NCI-H1930 (cell line): Measurements from ENCODE around the gene DBN1.

ENCODE experiments used
- DNase-seq, 2 experiments: peaks; one replicate each; lab custom pipeline; 2025; lab: John Stamatoyannopoulos, UW

Gene DBN1

DNA sequence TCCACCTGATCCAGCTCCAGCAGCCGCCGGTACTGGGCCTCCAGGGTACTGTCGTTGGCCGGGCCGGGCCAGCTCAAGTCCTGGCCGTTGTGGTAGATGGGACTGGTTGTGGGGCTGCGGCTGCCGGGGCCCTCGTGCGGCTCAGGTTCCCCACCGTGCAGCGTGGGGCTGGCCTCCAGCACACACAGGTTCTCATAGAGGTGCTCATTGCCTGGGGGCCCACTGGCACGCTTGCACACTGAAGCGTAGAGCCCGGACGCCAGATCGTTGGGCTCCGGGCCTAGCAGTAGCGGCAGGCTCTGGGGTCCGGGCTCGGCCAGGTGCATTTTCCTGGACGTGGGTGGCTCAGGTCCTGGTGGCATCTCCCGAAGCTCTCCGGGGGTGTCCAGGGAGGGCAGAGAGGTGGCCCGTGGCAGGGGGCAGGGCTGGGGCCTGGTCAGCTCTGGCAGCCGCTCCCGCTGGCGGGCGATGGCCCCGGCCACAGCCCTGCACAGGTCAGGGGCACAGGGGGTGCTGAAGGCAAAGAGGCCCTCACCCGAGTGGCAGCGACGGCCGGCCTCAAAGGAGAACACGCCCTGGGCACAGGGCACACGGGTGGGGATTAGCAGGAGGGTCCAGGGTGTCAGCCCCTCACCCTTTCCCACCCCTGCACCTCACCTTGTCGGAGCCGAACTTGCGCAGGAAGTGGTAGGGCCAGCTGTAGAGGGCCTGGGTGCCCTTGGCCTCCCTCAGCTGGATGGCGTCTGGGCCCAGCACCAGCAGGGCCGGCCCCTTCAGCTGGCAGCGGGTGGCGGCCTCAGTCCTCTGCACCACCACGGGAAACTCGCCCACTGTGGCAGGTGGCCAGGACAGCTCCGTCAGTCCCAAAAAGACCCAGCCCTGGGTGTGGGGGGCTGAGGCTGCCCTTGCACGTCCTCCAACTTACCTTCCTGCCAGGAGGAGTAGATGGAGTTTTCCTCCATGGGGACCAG, 30.9 kb upstream of the DBN1 start:
- DNase-seq, result no peak

DNA sequence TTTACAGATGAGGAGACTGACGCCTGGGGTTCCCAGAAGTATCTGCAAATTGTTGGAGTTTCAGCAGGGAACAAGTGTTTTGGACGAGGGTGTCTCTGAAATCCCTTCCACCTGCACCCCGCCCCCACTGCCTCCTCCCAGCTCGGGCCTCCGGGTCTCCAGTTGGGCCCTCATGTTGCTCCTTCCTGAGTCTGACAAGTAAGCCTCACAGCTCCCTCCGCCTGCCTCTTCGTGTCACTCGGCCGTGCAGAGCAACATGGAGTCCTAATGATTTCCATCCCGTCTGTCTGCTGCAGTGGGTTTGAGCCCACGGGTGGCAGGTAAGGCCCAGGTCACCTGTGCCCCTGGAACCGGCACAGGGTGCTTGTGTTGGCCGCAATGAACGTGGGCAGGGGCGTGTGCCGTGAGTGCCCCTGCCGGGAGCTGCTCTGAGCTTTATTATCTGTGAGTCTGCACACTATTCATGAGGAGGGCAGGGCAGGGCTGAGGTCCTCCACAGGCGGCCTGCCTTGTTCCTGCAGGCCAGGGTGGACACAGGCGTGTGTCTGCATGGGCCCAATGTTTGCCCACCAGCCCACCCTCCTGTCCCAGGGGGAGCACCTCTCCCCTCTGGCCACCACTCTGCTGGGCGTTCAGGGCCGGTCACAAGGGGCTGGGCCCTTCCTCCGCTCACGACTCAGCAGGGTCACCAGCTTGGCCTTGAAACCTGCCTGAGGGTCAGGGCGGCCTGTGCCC, 30.1 kb upstream of the DBN1 start:
- DNase-seq, result no peak

DNA sequence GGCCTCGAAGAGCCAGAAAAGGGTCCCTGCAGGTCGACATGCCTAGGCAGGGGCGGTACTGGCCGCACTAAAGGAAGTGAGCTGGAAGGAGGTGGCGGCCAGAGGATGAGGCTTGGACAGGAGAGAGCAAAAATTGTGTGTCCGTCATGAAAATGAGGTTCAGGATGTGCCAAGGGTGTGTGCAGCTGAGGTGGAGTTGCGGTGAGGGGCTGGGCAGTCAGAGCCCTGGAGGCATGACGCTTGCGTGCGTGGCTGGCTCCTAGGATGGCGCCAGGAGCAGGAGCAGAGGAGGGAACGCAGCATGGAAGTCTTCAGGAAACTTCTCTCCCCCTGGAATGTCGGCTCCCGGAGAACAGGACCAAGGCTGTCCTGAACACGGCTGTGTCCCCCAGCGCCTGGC, 29.5 kb upstream of the DBN1 start:
- no peak for DNase-seq

DNA sequence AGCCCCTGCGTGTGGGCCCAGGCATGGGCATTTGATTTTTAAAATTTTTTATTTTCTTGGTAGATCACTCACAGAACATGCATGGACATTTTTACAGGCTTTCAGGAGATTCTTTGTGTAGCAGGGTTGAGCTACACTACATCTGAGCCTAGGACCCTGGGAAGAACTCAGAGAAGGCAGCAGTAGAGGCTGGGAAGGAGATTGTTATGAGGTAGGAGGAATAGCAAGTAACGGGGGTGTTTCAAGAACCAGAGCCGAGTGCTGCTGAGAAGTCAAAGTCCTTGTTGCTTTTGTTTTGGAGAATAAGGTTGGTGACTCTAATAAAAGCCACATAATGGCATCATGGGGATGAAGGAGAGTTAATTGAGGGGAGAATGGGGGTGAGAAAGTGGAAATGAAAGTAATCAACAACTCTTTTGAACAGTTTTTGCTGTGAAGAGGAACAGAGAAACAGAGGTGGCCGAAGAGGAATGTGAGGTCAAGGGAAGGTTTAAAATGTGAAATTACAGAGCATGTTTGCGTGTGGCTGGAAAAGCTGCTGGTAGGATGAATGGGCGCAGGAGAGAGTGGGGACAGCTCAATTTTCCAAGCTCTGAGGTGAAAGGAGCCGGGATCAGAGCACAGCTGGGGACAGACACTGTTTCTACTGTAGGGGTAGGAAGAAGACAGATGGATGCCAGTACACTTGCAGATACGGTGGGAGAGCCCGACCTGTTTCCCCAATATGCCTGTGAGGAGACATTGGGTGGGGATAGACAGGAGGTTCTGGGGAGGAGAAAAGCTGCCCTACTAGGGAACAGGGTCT, 28.6 kb upstream of the DBN1 start:
- DNase-seq, result no peak

DNA sequence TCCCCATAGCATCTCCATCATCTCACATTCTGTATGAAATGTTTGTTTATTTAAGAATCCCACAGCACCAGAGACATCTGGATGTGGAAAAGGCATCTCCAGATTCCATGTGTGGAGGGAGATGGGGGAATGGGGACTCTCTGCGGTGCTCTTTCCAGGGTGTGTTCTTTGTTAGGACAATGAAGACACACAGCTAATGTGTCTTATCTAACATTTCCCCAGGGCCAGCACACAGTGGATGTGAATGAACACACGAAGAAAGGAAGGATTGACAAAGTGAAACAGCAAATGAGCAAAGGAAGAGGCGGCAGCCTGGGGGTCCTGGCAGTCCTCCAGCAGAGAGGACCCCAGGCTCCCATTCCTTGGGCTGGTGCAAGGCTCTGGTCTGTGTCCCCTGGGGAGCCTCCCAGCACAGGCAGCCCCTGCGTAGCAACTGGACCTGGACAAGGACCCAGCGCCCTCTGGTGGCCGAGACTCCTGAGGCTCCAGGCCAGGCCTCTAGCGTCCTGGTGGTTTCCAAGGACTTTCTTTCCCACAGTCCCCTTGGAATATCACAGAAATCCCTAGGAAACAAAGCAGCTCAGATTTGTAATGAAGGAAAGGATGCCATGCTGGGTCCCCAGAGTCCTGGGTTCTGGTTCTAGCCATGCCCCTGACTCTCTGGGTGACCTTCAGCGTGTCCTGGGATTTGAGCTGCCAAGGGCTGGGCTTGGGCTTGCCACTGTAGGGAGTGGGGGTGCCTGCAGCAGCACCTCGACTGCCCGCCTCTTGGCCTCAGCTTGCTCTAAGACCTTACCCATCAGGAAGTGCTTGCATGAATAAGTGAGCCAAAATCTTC, 27.5 kb upstream of the DBN1 start:
- DNase-seq, result peak; percentile 54 to 64

DNA sequence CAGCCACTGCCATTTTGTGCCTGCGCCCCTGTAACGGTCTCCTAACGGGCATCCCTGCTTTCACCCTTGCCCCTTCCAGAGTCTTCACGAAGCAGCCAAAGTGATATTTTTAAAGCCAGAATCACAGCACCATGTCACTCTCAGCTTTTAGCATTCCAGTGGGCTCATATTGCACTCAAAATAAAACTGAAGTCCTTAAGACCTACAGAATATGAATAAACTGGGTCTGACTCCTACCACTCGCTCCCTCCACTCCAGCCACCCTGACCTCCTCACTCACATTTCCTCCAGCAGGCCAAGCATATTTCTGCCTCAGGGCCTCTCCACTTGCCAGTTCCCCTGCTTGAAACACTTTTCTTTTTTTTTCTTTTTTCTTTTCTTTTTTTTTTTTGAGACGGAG, 26.4 kb upstream of the DBN1 start:
- no peak for DNase-seq

DNA sequence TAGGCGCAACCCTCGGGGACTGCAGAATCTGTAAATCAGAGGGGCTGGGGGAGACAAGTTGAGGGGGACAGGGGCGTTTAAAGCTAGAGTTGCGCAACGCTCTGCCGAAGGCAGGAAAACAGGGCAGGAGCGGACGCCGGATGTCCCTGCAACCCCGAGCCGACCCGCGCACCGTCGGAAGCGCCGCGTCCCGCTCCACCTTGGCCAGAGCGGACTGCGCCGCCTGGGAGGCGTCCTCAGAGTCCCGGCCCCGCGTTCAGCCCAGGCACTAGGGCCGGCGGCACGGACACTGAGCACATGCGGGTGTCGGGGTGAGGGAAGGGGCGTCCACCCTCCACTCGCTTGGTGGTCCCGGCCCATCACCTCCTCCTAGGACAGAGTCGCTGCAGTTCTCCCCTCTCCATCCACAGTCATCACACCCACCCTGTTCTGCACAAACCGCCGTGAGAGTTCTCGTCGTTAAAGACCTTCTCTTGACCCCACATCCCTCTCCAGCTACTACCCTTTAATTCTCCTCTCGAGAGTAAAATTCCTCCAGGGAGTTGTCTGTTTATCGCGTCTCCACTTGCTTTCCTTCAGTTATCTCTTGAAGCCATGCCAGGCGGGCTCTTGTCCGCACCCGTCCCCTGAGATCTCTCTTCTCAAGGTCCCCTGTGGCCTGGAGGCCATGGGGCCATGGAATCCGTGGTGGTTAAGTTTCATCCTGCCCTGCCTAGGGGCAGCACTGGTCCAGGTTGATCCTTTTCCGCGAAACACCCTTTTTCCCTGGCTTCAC, 24.8 kb upstream of the DBN1 start:
- DNase-seq, result no peak

DNA sequence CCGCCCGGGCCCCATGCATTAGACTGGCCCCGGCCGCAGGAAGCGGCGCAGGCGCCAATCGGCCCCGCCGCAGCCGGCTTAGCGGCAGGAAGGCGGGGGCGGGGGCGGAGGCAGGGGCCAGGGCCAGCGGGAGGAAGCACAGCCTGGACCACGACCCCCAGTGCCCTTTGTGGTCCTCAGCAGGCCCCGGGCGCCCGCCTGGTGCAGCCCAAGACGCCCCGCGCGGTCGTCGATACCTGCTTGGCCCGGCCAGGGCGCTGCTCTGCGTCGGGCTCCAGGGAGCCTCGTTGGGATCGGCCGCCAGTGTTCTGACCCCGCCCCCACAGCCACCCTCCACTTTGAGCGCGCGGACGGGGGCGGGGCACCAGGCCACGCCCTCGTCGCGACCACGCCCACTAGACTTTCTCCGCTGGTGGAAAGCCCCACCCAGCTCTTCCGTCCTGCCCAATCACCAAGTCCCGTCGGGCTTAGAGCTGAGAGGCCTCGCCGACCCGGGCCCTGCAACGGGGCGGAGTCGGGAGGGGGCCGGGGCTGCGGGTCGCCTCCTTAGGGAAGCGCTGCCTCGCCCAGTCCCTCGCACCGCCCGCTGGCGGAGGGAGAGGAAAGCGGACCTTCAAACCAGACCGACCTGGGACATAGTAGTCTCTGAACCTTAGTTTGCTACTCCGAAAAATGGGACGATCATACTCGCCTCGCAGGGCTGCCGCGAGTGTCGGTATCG, 24.0 kb upstream of the DBN1 start, which contains the start of gene PDLIM7:
TSS of gene PDLIM7 (minus strand) at position 313 of the 721 bp plus-strand sequence. CDS start 1,092 bp downstream, outside the sequence.
- peak; percentile 74 to 84 for DNase-seq

DNA sequence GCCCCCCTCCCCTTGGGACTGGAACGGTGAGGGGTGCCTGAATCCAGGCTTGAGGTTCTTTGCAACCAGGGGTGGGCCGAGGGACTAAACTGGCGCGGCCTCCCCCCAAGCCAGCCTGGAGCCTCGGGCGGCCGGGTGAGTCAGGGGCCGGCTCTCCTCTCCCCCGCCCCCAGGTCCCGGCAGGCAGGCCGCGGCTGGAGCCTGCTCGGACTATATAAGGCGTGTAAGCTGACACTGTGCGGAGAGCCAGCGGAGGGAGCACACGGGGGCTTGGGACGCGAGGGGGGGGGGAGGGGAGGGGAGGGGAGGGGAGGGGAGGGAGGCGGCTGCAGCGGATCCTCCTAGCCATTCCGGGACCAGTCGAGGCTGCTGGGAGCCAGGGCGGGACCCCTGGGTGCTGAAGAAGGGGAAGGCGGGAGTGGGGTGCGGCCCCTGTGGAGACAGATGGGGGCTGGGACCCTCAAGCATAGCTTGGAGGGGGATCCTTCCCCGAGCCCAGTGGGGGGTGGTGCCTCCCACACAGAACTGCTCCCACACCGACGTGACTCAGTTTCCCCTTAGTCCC, 23.4 kb upstream of the DBN1 start:
- peak; percentile 40 to 47 for DNase-seq

DNA sequence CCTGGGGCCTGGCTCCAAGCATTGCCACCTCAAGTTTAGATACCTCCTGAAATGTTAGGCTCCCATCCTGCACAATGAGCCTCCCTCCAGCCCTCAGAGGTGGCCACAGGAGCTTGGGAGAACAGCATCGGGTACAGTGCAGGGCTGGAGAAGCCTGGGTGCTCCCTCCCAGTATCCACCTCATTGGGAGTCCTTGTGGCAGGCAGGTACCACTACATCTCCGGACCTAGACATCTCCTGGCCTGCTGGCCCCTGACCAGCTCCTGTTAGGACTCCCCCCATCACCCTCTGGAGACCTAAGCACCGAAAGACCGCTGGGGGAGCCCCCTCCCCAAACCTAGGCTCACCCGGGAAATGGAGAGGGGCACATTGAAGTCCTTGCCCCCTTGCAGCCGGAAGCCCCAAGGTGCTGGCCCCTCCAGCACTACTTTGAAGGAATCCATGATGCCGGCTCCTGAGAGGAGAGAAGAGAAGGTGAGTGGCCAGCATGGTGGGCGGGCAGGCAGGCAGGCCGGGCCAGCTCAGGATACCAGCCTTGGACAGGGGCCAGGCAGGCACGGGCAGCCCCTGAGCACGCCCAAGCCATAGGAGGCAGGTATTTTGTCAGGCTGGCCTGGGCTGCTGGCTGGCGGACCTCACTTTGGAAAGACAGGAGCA, 22.8 kb upstream of the DBN1 start:
- DNase-seq, result no peak

DNA sequence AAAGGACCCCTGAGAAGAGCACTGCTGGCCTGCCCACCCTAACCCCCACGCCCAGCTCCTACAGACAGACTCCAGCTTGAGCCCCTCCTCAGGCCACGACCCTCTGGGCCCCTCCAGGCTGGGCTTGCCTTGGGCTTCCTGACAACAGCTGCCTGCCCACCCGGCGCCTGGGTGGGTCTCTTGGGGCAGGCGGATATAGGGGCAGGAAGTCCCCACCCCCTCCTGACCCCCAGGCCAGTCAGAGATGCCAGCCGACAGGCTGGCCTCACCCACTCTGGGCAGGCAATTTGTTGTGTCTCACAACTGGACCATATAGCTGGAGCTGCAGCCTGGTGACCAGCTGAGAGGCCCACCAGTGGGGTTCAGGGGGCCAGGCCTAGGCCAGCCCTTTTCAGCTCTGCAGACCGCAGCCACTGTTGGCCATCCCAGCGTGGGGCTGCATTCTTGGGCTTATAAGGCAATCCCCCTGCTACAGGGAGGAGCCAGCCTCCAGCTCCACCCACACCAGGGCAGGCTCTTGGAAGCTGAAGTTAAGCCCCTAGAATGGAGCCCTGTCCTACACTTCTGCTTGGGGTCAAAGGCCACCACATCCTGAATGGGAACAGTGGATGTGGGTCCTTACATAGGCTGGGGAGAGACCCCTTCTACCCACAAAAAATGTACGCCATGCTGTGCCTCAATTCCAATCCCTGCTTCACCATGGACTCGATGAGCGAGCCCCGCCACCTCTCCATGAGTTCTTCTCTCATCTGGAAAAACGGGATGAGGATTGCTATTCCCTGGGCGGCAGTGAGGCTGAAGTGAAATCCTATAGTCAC, 22.0 kb upstream of the DBN1 start:
- no peak for DNase-seq

DNA sequence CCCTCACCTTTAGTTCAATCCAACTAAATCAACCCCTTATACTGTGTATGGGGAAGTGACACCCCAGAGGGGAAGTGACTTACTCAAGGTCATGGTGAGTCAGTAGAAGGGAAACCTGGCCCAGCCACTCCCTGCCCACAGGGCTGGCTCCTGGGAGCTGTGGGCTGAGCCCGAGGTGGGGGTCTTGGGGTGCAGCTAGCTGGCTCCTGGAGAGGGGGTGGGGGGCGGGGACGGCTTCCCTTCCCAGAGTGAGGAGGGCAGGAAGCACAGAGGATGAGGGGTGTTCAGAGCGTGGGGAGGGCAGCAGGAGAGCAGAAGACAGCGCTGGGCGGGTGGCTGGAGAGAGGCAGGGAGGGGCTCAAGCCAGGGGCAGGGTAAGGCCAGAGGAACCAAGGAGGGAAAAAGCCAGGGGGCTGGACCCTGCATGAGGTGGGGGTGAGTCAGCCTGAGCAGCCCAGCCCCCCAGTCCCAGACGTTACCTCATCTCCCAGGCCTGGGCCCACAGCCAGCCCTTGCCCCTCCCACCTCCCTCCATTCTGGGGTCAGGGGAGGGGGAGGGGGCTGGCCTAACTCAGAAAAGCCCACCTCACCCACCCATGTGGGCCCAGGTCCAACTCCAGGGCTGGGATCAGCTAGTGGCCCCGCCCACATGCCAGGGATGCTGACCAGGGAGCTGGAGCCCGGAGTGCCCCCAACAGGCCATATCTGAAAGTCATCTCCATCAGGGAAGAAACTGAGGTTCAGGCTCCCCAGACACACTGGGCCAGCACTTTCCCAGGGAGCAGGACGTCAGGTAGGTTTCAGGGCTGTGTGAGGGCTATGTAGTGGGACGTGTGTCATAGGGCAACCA, 21.1 kb upstream of the DBN1 start:
- no peak for DNase-seq

DNA sequence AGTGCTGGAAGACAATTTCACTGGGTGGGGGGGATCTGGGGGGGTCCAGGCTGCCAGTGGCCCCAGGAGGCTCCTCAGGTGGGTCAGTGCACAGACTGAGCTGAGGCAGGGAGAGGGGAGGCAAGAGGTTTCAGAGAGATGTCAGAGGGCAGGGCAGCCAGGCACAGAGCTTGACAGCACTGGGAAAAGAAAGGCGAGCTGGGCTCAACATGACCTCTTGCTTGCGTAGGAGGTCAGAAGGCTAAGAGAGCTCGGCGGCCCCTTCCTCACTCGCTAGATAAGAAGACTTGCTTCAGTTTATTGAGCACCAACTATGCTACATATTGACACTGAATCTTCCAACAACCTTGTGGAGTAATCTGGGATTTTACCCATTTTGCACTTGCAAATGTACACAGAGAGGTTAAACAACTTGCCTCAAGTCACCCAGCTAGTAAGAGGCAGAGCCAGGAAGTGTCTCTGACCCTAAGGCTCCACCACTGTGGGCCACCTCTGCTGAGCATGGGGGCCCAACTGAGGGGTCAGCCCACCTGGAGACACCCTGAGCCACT, 20.4 kb upstream of the DBN1 start:
- no peak for DNase-seq

DNA sequence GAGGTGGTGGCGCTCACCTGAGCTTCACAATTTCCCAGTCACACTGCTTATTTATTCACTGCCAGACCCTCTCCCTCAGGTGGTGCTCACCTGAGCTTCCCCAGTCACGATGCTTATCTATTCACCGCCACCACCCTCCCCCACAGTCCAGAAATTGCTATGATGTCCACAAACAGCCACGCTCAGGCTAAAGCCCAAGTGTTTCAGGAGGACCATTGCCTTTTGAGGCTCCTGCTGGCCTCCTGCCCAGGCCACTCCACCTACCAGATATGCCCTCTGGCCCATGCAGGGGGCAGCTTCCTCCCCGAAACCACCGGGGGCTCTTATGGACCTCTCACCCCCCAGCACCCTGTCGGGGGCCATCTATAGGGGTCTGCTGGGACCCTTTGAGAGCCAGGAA, 19.4 kb upstream of the DBN1 start:
- DNase-seq, result no peak

DNA sequence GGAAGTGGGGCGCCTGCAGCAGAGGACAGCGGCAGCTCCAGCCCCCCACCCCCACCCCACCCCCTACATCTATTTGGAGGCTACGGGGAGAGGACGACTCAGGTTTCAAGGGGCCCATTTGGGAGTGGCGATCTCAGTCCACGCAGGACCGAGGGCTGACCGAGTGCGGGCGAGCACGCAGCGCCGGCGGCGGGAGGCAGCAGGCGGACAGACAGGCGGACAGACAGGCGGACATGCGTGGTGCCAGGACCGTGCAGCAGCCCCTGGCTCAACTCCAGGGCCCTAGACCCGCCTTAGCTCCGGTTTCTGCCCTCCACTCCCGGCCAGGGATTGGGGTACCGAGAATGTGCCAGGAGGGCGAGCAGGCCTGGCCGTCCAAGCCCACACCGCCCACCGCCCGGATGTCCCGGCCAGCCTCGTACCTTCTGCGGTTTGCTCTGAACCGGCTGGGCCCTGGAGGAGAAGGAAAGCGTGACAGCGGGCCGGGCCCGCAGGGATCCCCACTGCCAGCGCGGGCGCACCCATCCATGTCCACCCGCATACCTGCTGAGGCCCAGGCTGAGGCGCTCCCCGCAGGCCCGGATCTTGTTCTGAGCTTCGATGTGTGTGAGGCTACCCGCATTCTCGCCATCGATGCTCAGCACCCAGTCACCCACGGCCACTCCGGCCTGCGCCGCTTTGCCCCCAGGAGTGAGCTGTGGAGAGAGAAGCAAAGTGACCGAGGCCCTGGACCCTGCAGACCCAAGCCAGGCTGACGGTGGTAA, 18.7 kb upstream of the DBN1 start:
- no peak for DNase-seq

DNA sequence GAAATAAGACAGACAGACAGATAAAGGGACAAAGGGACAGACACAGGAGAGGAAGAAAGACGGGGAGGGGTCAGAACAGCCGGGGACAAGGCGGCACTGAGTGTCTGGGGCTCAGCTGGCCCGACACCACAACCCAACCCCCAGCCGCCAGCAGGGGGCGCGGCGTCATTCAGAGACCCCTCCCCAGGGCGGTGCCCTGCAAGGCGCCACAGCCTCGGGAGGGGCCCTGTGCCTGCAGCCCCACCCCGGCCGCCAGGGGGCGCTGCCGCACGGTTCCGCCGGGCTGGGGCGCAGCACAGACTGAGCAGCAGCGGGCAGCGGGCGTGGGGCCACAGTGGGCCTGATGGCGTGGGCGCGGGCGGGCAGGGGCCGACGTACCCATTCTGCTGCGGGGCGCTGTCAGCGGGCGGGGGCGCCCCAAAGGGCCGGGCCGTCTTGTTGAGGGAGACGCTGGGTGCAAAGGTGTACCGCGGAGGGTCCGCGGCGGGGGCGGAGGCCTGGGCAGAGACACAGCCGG, 18.1 kb upstream of the DBN1 start:
- peak; percentile 43 to 75 for DNase-seq
